Stimulated activated CD4-positive, alpha-beta T cell treated with anti-CD3 and anti-CD28 coated beads, Interleukin-4, amount 100 ng/mL, for 48 hours (primary cell): ENCODE data around the gene TMEM222.

ENCODE experiments used
- DNase-seq, 2 donors: peaks; one replicate each; pipeline ENCODE4 v3.0.0-alpha.2; 2020; ENCODE audit warnings: low read depth in 2 of 2

TMEM222 gene

DNA sequence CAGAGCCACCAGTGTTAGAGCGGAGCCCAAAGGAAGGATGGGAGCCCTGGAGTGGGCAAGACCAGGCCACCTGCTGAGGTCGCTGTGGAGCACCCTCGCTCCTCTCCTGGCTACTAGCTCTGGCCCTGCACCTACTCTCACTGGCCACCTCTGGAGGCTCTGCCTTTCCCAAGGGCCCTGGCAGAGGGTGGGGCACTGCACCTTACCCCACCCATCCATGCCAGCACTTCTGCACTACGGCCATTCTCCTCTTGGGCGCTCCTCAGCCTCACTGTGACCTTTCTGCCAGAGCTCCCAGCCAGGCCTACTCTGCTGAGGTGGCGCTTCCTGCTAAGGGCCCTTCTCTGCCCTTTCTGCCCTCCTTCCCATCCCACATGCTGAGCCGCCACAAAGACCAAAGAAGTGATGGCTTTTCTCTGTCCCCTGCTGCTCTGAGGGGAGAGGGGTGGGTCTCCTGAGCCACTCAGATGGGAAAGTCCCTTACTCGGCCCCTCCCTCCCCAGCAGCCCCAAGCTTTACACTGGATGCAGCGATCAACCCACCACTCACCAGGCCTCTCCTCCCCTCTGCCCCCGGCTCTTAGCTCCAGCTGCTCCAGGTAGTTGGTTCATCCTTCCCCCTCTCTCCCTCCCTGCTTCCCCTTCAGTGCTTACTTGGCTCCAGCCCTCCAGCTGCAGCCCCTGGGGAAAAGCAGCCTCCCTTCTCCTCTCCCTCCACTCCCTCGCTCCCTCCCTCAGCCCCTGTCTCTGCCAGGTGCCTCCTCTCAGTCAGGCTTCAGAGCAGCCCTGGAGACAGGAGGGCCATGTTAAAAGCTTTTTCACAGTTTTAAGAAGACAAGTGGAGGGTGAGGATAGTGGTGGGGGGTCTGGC is 14.8 kb upstream of the TMEM222 start:
- no peak for DNase-seq

DNA sequence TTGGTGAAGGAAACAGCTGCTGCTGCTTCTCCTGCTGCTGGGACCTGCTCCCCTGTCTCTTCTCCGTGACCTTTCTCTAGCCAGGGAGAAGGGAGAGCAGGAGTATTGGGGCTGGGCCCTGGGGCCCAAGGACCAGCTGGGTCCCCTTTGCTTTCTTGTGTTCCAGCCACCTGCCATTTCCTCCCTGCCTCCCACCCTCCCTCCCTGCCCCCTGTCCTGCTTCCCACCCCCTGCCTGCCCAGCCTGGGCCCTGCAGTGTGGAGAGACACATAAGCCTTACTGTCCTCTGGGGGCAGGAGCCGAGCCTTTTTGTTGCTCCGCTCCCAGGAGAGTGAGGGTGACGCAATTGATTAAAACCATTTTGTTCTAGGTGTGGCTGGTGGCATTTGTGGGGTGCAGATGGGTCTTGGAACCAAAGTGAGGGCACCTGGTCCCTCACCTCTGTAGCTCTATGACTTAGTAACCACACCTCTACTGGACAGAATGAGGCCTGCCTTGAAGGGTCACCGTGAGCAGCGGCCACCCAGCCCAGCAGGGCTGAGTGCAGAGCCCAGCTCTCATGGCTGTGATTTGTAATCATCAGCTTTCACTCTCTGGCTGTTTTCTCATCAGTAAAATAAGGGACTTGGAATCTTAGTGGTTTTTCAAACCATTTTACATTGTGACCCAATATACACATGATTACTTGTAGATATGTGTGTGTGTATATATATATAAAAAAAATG is 13.9 kb upstream of the TMEM222 start:
- no peak for DNase-seq

DNA sequence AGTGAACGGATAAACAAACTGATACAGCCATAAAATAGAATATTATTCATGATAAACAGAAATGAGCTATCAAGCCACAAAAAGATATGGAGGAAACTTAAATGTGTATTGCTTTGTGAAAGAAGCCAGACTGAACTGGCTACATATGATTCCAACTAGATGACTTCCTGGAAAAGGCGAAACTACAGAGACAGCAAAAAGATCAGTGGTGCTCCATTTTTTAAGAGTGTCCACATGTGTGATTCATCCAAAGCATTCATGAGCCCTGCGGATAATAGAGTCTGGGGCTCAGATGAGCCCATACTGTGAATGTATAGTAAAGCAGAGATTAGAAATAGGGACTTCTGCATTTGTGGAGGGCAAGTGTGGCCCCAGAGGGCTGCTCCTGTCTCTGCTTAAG is 7.8 kb upstream of the TMEM222 start:
- DNase-seq: no peak

DNA sequence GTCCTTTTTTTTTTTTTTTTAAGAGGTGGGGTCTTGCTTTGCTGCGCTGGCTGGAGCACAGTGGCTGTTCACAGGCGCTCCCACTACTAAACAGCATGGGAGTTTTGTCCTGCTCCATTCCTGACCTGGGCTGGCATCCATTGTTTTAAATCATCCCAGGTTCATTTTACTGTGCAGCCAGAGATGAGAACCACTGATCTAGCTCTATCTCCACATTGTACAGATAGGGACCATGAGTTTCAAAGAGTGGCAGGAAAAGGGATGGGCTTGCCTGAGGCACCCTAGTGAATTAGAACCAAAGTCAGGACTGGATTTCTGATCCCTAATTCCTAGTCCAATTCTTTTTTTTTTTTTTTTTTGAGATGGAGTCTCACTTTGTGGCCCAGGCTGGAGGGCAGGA is 7.2 kb upstream of the TMEM222 start:
- no peak for DNase-seq

DNA sequence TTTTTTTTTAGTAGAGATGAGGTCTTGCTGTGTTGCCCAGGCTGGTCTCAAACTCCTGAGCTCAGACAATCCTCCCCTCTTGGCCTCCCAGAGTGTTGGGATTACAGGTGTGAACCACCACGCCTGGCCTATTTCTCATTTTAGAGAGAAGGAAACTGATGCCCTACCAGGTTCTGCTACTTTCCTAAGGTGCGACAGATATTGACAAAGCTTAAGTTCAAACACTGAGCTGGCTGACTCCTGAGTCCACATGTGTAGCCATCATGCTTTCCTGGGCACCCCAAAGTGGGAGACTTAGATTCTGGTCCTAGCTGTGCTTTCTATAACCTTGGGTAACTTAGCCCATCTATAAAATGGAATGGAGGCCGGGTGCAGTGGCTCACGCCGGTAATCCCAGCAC is 5.1 kb upstream of the TMEM222 start:
- DNase-seq: no peak

DNA sequence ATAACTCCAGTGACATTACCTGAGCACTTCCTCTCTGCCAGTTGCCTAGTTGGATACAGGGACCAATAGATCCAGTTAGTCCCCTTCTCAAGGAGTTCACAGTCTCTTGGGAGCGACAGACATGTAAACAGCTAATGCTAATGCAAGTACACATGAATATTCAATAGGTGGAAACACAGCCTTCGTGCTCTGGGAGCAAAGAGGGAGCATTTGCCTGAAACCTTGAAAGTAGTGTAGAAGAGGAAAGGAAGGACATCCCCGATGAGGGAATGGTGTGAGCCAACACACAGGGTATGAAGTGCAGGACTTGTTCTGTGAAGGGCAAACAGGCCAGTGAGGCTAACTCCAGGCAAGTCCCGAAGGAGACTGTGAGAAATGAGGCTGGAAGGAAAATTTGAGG is 3.8 kb upstream of the TMEM222 start:
- no peak for DNase-seq

DNA sequence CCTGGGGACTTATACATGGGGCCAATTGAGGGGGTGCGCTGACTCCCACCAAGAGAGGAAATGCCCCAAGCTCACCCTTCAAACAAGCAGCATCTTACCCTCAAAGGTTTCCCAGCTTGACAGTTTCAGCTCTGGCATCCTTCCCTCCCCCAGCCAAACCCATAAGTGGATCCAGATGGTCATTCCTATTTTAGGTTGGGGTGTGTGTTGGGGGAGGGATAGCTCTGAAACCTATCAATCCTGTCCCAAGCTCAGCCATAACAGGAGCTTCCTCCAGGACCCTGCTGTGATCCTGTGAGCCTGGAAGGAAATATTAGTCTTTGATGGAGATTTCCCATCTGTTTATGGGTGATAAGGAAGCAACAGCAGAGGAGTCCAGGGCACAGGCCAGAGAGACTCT is 3.4 kb upstream of the TMEM222 start:
- no peak for DNase-seq

DNA sequence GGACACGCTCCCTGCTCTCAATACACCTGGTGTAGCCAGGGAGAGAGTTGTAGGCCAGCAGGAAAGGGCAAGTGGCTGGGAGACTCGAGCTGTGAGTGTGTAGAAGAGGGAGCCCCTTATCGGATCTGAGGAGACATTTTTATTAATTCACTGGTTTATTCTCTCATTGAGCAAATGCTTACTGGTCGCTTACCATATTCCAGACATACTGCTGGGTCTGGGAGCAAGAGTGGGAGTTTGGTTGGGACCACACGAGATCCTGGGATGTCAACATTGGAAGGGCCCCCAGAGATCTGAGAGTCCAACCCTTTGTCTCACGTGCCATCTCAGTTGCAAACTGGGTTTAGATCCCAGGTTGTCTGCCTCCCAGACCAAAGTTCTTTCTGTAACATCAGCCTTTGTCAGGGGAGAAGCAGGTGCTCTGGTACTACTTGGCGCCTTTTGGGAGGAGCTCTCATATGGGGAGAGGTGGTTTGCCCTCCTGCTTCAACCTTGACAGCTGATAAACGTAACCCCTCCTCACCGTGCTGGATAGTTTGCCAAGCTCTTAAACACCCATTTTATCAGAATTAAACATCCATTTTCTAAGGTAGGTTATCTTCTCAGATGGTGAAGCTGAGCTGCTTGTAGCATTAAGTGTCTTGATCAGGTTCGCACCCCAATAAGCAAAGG is 742 bp downstream of the TMEM222 start:
- no peak for DNase-seq

DNA sequence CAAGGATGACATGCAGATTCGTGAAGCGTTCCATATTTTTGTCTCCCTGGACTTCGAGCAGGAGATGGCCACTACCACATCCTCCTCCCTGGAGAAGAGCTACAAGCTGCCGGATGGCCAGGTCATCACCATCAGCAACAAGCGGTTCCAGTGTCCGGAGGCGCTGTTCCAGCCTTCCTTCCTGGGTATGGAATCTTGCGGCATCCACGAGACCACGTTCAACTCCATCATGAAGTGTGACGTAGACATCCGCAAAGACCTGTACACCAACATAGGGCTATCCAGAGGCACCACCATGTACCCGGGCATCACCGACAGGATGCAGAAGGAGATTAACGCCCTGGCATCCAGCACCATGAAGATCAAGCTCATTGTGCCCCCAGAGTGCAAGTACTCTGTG is 3.3 kb downstream of the TMEM222 start:
- DNase-seq: no peak

DNA sequence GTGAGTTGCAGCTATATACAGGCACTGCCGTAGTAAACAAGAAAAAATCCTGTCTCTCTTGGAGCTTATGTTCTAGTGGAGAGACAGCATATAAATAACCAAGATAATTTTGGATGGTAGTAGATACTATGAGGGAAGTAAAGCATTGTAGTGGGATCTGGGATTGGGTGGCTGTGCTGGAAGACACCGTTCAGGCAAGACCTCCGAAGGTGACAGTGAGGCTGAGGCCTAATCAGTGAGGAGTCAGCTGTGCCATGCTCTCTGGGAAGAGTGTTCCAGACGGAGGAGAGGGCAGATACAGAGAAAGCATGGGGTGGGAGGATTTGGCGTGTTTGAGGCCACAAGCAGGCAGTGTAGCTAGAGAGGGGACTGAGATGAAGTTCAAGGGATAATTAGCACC is 6.0 kb downstream of the TMEM222 start:
- no peak for DNase-seq

DNA sequence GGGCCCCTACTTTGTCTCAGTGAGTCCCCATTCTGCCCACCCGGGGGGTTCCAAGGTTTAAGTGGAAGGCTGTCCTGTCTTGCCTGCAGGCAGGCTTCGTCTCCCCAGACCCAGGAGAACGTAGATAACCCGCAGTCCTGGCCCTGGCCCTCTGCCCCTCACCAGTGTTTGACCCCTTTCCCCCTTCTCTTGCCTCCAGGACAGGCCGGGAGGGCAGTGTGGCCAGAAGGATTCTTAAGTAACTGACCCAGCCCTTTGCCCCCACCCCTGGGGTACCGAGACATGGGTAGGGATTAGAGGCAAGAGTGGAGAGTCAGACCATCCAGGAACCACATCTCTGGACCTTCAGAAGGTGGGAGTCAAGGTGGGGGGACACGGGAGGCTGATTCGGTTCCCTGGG is 8.8 kb downstream of the TMEM222 start:
- DNase-seq: no peak

DNA sequence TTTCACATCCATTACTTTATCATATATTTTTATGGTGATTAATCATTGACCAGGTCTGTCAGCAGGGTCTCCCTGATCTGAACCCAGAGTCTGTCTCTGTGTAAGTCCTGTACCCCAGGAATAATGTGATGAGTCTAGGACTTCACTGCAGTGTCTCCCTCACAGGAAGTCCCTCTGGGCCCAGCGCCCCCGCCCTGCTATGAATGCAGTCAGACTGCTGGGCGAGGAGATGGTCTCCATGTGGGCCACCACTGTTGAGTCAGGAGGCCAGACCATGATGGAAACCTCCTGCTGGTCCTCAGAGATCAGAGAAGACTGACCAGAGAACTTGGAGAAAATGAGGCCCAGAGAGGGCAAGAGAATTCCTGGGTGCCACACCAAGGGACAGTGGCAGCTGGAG is 9.5 kb downstream of the TMEM222 start:
- DNase-seq: no peak

DNA sequence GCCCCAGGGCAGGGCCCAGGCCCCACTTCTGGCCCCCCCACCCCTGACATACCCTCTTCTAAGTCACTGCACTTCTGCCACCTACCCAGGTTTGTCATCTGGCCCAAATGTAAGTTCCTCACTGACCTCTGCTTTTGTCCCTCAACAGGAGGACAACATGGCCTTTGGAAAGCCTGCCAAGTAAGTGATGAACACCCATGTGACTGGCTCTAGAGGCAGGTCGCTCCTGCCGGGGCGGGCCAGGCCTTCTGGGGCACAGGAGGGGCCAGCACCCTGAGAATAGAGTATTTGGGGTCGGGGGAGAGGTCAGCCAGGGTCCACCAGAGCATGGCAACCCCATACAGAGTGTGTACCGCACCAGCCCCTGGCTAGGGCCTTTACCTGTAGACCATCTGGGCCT is 10.0 kb downstream of the TMEM222 start:
- DNase-seq: no peak

DNA sequence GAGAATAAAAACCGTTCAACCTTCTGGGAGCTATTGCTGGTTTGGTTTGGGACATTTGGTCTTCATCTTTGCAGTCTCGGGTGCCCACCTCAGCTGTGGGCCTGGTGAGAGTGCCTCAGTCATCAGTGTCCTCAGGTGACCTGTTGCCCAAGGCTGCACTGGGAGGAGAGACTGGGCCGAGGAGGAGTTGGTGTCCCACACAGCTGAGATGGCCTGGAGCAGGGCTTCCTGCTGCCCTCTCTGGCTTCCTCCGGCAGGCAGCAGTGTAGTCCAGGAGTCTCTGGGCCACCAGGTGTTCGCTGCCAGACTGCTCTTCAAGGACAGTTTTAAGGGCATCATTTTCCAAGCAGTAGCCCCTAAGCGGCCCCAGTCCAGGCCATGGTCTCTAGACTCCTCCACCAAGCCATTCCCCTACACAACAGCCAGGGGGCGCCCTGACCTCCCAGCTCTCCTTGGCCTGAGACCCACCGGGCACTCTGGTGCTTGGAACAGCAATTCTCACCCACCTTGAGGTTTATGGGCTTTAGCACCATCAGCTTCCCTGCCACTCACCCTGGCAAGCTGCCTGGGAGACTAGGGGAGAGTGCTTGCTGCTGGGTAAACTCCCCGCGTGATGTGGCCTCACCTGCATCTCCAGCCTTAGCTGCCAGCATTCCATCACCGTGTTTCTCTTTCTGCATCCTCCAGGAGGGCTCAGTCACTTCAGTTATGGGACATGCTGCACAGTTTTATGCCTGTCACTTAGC is 10.7 kb downstream of the TMEM222 start:
- peak in 1 of 2 donors; percentile 32 for DNase-seq

DNA sequence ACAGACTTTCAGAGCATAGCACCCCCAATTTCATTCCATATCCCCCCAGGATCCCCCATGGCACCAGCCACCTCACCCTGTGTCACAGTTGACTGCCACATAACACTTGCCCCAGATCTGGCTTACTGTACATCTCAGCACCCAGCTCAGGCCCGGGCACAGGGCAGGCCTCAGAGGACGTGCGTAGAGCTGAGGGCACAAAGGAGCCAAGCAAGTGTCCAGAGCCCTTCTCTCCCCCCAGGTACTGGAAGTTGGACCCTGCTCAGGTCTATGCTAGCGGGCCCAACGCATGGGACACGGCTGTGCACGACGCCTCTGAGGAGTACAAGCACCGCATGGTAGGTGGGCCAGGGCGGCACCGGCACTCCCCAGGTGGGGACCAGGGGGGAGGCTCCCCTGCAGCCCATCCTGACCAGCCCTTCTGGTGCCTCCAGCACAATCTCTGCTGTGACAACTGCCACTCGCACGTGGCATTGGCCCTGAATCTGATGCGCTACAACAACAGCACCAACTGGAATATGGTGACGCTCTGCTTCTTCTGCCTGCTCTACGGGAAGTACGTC is 11.8 kb downstream of the TMEM222 start:
- DNase-seq: no peak

DNA sequence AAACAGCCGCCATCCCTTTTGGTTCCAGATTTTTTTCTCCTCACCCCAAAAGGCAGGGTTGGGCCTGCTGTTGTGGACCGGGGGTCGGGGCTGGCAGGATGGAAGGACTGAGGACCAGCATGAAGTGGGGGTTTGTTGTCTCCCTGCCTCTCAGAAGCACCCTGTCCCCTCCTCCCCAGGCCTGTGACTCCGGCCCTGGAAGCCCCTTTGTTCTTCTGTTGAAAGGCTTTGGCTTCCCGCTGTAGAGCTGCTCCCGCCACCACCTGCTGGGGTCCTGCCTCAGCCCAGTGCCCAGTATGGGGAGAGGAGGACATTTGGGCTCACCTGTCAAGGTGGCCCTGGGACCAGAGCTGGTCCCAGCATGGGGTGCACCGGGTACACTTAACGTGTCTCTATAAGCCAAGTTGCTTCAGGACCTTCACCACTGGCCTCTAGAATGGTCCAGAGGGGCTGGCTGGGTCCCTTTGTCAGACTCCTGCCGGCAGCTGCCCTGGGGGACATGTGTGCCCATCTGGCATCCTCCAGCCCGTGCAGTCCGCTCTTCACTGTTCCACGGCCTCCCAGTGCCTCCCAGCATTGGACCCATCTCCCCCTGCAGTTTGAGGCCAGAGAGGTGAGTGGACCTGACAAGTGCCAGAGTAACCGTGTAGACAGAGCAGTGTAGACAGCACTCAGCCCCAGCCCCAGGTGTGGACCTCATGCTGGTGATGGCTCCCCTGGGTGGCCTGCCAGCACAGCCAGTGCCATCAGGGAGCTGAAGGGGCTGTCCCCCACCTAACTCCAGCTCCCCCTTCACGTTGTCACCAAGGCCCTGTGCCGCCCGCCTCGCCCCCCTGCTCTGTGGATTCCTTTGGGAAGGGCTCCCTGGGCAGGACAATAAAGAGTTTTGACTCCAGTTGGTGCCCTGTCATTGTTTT is 13.8 kb downstream of the TMEM222 start:
- DNase-seq: no peak

DNA sequence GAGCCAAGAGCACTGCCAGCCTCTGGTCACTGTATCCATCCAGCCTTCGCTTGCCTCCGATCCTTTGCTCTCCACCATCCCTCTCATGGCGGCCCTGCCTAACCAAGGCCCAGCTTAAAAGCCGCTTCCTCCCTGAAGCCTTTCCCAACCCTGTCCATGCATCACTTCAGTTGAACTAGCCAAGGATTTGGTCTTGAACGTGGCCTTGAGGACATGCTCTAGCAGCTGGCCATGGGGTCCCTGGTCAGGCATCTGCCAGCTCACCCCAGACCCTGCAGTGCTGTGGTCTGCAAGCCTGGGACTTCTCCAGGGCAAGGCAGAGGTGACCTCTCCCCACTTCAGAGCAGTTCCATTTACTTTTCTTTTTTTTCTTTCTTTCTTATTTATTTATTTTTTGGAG is 14.8 kb downstream of the TMEM222 start:
- no peak for DNase-seq

DNA sequence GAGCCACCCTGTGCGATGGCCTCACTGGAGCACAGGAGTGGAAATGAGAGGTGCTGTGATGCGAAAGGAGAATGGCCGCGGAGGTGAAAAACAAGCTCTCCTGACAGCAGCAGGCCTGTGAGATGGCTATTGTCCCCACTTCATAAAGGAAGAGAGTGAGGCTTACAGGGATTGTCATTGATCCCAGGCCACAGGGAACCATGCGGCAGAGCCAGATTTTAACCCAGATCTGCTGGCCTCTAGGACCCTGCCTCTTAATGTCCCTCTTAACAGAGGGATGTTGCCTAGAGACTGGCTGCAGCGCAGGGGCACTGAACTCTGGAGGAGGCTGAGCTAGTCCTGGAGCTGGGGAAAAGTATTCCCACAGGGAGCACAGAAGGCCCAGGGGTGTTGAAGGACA is 16.8 kb downstream of the TMEM222 start:
- DNase-seq: no peak

DNA sequence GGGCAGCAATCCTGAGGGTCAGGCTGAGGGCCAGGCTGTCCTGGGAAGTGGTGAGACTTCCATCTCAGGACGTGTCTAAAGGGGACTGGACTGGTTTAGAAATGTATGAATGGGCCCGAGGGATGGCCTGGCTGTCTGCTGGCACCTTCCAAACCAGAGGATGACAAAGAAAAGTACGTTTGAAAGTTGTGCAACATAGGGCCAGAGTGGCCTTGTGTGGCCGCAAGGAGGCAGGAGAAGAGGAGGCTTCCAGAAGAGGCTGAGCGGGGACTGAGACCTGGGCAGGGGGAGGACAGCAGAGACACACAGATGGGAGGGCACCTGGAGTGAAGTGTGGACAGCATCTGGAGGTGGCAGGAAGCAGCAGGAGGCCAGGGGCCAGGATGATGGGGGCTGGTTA is 17.2 kb downstream of the TMEM222 start:
- no peak for DNase-seq

DNA sequence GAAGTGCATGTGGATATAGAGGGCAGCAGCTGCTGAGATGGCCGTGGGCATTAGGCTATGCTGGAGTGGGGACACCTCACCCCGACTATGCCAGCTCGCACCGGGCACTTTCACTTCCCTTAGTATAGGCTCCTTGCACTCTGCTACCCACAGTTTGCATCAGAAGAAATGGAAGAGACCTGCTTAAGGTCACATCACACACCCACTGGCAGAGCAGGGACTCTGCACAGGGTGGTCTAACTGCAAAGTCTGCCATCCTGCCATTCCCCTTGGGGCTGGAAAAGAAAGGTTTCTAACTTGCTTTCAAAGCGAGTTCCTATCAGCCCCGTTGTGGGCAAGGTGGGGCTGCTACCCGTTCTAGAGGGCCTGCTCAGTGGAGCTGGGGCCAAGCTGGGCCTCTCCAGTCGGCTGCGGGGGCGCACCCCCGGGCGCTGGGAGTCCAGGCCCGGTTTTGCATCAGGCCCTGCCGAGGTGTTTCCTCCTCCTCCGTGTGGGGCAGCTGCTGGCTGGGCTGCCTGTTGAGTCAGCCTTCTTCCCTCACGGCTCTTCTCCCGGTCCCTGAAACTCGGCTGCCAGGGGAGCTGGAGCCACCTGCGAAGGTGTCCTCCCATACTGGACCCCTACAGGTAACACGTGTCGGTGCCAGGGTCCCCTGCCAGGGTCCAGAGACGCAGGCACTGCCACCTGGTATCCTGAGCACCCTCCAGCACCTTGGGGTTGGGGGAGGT is 19.7 kb downstream of the TMEM222 start, which contains the start of gene SYTL1:
SYTL1 (plus strand) TSS at position 498 of the 728 bp plus-strand sequence. CDS start 3,313 bp downstream, outside the sequence.
- DNase-seq: peak in 1 of 2 donors; percentile 54
